Measurements from ENCODE around the gene STK32A.

The STK32A gene

DNA sequence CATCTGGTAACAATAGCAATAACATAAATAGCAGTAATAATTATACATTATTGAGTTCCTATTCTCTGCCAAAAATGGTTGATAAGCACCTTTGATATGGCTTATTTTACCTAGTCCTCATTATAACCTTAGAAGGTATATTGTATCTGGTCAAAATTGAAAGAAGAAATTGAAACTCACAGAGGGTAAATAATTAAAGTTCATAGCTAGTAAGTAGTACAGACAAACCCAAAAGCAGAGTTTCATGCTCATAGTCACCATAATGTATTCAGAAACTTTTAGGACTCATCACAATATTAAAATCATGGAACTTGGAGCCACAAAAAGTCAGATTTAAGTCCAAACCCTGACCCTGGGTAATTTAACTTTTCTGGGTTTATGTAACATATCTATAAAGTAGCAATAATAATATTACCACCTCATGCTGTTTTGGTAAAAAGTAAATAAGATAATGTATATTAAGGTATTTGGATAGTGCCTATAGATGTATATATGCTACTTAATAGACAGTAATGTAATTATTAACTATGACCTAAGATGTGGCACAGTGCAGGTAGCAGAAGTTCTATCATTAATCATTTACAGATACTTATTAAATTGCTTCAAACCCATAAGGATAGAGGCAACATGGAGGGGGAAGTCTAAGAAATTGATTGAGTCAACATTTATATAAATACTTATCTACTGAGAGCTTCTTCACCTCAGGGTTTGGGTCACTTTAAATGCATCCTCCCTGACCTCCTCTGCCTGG is 32.4 kb downstream of the STK32A start:
- no peak for DNase-seq

DNA sequence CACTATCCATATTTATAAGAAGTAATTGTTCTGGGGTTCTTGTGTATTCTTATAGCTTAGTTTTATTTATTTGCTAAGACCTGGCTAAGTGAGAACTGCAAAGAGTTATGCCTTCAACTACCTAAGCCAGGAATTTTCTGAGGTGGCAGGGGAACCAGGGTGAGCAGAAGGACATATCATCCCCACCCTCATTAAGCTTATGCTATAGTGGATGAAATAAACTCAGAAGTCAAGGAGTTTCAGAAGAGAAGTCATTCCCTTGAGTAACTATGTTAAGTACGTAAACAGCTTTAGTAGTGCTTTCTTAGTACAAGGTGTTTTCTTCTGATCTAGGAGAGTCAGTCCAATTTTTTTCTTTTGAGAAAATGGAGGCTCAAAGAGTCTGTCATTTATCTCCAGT is 41.7 kb downstream of the STK32A start:
- no peak for DNase-seq

DNA sequence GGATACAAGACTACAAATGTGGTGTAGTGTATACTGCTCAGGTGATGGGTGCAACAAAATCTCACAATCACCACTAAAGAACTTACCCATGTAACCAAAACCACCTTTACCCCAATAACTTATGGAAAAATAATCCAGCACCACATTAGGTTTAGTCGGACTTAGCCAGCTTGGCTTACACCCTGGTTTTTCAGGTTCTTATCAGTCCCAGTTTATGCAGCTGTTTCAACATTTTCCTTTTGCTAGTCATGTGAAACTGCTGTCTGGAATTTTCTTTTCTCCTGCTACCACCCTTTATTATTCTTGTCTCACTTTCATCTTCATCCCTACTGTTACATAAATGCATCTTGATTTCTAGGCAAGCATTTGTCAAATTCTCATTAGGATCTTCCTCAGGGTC is 51.5 kb downstream of the STK32A start:
- DNase-seq: no peak

DNA sequence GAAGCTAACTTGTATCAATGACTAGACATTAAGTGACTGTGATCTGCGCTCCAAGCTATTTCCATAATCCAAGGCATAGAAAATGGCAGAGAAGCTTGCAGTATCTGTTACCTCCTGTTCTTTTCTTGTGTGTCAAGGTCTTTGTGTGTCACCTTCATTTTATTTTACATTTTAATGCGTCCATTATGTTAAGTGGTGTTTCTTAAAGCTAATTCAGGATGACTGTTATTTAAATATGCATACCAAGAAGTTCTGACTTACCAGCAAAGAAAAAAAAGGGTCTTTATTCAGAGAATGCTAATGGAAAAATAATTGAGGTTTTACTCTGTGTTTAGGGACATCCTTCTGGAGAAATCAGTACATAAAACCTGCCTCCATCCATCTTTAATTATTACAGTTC is 52.3 kb downstream of the STK32A start:
- no peak for DNase-seq

DNA sequence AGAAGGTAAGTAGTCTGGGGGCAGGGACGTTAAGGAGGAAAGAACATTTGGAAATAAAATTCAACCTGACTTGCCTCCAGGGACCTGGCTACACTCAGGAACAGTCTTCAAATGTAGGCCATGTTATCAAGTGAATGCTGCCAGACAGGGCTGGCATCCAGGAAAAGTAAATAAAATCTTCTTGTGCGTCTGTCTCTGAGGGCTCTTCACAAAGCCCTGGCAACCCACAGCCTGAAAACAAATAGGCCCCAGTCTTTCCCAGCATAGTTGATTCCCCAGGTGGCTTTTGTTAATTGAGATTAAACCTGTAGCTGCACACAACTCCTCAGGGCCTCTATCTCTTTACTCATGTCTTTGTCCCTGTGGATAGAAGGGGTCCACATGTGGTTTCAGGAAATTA is 55.4 kb downstream of the STK32A start:
- DNase-seq: peak; percentile 59

DNA sequence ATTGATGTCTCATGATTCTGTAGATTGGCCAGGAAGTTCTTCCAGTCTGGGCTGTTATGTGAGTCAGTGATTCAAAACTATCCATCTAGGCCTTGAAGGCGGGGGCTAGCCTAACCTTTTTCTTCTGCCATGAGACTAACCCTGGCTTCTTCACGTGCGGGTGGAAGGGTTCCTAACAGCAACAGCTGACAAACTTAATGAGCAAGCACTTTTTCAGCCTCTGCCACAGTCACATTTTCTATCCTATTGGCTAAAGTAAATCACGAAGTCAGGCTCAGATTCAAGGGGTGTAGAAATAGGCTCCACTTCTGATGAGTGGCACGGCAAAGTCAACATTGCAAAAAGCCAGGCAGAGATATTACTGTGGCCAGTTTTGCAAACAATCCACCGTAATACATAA is 68.4 kb downstream of the STK32A start:
- no peak for DNase-seq

DNA sequence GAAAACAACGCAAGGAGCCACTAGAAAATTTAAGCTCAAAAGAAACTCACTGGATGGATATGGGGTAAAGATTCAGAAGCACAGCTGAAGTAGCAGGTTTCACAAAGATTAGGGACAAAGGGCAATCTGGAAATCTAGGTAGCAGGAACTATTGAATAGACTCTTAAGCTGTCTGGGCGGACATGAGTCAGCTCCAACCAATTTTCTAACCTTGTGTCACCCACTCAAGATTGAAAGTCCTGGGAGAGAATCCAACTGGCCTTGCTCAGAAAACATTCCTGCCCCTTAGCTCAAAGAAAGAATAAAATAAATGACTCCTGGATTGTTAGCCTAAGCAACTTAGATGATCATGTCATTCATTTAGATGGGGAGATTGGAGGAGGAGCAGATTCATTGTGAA is 69.2 kb downstream of the STK32A start:
- no peak for DNase-seq

DNA sequence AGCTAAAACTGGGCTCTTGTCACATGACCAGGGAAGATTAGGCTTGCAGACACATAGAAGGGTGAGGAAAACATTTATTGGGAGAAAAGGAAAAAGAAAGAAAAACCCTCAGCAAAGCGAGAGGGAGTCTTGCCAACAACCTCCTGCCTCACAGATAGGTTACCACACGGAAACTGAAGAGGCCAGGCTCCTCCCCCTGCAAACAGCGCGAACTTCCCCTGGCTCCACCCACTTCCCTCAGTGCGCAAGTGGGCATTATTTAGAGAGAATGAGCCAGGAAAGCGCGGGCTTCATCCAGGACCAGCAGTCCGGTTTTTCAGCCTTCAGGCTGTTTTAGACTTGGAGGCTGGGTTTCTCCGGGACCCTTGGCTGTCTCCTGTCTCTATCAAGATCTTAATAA is 70.3 kb downstream of the STK32A start:
- DNase-seq: no peak

DNA sequence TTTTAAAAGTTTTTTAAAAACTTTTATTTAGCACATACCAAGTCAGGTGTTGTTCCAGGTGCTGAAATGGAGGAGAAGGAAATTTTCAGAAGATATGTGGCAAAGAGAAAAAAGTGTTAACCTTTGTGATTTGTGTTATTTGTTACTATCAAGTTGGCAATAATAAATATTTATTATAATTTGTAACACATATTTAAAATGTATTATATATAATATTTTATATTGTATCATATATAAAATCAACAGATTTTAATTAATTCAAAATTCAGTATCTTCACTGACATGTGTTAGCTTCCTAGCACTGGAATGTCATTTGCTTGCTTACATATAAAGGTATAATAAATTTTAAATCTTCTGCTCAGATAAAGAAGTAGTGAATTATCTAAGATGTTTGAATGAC is 71.5 kb downstream of the STK32A start:
- no peak for DNase-seq

DNA sequence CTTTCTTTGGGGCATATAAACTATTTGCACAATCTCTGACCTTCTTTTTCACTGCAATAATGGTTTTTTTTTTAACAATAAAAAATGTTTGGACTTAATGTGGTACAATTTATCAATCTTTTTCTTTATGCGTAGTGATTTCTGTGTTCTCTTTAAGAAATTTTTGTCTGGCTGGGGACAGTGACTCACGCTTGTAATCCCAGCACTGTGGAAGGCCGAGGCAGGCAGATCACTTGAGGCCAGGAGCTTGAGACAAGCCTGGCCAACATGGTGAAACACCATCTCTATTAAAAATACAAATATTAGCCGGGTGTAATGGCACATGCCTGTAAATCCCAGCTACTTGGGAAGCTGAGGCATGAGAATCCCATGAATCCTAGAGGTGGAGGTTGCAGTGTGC is 72.3 kb downstream of the STK32A start:
- DNase-seq: no peak

DNA sequence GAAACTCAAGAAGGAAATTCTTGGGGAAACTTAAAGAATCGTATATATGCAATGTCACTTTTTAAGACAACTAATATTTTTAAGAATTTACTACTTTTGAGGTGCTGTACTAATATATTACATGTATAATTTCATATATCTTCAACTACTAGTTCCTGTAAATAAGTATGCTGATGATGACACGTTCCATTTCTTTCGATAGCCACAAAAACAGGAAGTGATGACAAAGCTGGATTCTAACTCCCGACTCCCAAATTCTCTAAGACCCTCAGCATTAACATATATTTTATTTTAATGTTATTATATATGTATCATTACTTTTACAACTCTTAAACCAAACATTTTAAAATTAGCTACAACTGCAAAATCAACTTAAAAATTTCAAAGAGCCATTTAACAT is 74.8 kb downstream of the STK32A start:
- no peak for DNase-seq

DNA sequence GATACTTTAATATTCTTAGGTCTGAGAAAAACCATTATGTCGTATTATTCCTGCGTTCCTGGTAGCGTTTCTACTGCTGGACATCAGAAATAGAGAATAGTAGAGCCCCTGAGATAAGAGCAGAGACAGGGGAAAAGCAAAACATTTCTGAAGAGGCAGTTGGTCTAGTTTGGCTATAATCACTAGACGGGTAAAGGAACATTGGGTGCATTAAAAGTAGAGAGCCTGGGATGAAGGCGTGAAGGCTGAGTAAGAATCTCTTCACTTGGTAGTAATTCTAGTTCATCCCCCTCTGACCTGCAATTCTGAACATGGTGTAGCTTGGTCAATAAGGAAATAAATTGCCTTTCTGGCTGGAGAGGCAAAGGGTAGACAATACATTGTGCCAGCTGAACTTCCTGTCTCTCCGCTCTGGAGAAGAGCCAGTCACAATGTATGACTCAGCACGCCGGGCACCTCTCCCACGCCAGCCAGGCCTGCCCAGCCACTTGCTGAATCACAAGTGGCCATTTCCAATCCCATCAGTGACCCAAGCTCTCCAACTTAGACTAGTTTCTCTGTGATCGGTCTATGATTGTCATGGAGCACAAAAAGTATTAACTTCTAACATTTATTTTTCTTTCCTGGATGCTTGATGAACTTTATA is 75.4 kb downstream of the STK32A start:
- DNase-seq: peak; percentile 27

DNA sequence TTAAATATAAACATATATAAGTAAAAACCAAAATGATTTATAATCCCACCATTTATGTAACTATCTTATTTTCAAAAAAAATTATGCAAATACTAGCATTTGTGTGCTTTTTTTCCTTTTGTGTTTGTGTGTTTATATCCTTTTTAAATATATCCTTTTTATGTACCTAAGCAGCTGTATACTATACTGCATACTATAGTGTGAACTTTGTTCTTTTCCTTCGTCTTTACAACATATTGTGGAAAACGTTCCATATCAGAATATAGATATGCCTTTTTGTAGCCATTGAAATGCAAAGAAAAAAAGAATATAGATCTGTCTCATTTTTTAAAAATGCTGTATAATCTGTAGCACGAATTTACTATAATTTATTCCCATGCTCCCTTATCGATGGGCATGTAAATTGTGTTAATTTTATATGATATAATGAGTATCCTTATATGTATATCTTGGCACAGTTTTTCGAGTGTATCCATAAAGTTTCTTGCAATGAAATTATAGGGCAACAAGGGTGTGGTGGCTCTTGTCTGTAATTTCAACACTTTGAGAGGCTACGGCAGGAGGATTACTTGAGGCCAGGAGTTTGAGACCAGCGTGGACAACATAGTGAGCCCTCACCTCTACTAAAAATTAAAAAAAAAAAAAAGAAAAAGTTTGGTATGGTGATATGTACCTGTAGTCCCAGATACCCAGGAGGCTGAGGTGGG is 83.3 kb downstream of the STK32A start:
- DNase-seq: no peak

DNA sequence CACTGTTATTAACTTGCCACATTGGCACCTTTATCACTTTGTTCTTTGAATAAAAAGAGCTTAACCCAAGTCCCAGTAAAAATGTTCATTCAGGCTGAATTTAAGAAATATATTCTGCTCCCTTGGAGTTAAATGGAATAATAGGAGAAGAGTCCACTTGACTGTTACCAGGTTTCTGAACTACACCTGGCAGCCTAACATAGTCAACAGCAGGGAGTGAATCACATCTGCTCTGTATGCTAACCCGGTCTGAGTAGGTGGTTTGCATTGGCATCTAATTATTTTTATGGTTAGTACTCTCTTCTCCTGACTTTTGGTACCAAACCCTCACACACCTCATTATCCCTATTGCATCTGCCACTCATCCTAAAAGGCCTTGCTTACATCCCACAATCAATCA is 86.7 kb downstream of the STK32A start:
- peak; percentile 29 for DNase-seq

DNA sequence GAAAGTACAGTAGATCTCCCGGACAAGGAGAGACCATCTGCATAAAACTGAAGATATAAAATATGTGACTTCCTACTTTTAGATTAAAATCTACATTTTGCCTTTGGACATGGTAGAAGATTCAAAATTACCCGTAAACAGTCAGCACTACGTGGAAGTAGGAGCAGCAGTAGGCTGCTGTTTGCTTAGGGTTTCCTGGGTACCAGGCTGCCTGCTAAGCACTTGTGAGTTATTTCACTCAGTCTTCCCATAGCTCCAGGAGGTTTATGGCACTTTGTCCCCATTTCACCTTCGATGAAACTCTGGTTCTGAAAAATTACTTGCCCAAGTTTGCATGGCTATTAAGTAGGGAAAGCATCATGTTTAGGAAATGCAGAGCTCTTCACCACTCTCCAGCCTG is 92.6 kb downstream of the STK32A start:
- no peak for DNase-seq

DNA sequence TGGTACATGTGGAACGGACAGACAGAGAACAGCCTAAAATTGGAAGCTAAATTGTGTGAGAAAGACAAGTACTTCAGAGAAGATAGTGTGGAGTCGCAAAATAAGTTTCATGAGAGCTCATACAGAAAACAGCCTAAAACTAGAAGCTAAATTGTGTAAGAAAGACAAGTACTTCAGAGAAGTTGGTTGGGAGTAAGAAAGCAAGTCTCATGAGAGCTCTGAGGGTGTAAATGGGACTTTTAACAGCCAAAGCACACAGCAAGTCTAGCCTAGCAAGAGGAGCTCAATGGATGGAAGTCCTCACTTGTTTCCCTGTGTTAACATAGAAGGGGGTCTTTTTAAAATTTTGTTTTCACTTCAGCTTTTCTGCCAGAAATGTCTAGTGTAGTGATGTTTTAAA is 93.1 kb downstream of the STK32A start:
- DNase-seq: no peak

DNA sequence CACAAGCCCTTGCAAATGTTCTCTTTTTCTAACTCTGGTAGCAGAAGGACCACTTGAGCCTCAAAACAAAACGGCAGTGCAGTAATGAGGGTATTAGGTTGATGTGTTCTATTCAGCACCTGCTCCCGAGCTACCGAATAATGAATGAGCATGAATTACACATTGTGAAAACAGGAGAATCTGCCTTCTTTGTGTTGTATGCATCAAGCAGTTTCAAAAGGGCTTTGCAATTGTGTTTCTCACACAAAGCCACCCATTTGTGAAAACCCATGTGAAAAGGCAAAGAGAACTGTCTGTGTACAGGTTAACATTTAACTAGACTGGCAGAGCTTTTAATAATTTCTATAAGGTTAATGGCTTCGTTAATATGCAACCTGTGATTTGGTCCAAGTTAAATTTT is 97.8 kb downstream of the STK32A start:
- peak; percentile 91 for DNase-seq

DNA sequence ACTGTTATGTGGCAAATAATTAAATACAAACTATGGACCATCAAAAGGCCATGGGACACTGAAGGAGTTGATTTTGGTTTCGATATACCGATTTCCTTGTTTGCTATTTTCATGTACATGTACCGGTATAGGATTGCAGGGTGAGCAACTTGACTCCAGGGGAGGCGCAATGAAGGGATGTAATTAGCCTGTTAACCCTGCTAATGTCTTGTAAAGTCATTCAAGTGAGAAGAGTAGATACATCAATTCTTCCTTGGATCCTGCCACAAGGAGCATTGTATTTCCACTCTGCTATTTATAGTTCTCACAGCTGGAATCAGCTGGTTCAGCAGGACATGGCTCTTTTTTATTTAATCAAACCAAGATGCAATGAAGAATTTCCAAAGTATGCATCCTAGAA is 102.0 kb downstream of the STK32A start:
- DNase-seq: no peak

DNA sequence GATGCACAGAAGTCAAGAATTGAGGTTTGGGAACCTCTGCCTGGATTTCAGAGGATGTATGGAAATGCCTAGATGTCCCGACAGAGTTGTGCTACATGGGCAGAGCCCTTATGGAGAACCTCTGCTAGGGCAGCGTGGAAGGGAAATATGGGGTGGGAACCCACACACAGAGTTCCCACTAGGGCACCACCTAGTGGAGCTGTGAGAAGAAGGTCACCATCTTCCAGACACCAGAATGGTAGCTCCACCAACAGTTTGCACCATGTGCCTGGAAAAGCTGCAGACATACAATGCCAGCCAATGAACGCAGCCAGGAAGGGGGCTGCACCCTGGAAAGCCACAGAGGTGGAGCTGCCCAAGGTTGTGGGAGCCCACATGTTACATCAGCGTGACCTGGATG is 104.5 kb downstream of the STK32A start:
- no peak for DNase-seq

DNA sequence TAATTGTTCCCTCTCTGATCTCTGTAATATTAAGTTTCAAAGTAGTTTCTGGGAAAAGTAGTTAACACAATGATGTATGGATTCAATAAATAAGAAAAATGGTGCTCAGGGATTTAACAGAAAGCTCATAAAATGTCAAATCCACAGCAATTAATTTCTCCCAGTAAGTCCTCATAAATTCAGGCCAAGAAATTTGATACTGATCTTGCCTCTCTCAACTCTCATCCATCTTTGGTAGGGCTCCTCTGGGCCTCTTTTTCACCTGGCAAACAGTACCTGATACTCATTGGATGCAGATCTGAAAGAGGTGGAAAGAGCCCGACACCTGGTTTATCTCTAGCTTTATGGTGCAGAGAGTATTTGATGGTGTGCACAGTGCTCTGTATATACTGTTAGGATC is 106.1 kb downstream of the STK32A start:
- no peak for DNase-seq

DNA sequence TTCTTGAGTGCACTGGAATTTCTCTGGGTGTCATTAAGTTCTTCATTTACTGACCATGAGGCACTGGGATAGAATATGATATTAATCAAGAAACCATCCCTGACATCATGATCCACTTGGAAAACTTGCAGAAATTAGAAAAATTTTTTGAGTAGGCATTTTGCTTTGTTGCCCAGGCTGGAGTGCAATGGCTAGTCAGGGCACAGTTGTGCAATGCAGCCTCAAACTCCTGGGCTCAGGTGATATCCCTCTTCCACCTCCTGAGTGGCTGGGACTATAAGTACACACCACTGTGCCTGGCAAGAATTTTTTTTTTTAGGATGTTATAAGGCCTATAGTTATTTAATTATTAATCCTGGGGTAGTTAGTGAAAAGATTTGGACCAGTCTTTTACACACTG is 106.5 kb downstream of the STK32A start:
- no peak for DNase-seq

DNA sequence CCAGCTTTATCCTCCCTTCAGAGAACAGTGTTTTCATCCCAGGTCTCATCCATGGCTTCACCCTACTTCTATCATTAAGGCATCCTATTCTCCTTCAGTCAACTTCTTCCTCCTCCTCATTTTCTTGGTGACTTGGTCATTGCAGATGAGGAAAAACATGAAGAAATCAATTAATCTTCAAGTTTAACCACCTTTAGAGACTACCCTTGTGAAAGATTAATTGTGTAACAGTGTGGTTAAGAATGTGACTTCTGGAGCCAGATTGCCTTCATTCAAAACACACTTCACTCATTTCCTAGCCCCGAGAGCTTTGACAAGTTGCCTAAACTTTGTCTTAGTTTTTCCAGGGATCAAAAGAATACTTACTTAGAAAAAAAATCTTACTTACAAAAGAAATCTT is 110.0 kb downstream of the STK32A start:
- DNase-seq: no peak

DNA sequence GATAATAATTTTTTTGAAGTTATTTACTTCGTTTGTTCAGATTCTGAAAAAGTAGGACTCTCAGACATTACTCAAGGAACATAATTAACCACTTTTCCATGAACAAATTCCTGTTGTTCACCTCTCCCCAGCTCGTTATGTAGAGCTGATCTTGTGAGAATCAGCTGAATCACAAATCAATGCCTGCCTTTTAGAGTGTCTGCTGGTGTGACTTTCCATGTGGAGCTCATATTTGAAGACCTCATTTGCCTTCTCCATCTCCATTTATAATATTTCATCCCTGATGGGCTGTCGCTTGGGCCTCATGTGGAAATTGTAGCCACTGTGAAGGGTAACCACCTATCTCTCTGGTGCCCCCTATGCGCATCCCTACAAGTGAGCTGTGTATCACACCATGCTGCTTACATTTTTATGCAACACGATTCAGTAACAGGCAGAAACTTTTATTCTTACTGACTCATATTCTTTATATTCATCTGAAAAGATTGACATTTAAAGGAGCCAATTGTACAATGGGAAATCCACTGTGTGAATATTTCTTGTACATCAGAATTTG is 111.3 kb downstream of the STK32A start:
- DNase-seq: no peak

DNA sequence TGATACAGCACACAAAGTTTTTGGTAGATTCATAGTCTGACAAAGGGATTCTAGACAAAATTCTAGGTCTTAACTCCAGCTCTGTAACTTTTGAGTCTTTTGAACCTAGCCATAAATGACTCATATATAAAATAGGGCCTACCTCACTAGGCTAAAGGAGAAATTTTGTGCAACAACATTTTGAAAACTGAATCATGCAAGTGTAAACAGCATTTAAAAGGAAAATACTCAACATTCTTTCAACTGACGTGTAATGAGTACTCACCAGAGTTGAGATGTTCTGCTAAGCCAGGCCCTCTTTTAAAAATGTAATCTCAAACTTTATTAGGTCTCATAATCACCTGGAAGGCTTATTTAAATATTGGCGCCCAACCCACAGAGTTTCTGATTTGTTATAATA is 113.2 kb downstream of the STK32A start:
- DNase-seq: no peak
